Sigmoid colon (tissue), 4 donors: ENCODE results near the gene MED29.

Source experiments
- CTCF ChIP-seq, 4 experiments: fragments of 450-650 bp in 3 of 4; fragments of 200-600 bp in 1 of 4; IDR thresholded peaks; one replicate each; pipeline ENCODE4 v1.5.1; 2016 to 2019; ENCODE audit warnings: antibody characterized with exemption in 4 of 4, mild to moderate bottlenecking in 3 of 4, moderate library complexity in 2 of 4
- POLR2A ChIP-seq, 2 donors: fragments of 450-650 bp; IDR thresholded peaks; one replicate each; pipeline ENCODE4 v1.6.1; 2016; ENCODE audit warnings: antibody characterized with exemption in 2 of 2, mild to moderate bottlenecking in 2 of 2, moderate library complexity in 2 of 2
- POLR2AphosphoS5 ChIP-seq, 4 donors: sonication (generic); formaldehyde crosslinking; IDR thresholded peaks; one replicate each; pipeline ENCODE4 v1.6.1; 2017; ENCODE audit warnings: antibody characterized with exemption in 4 of 4

- TF ChIP-seq CTCF (IDR thresholded peaks at IDR 0.05) (no peak), POLR2AphosphoS5 (IDR thresholded peaks at IDR 0.05) (peak; percentile 100), POLR2A (IDR thresholded peaks at IDR 0.05) (peak; percentile 99 to 100)
These were observed 15.7 kb downstream of the MED29 start, which contains the start of gene ZFP36 for GRCh38 chr19:39406656-39407409.
